ENCODE measurements around the gene MNAT1. TPM values are rescaled to one million over a fixed set of nuclear protein-coding genes. Genes with fewer than 3 reads are reported as not detected.

Gene MNAT1
- total and polyA plus RNA-seq, 9 of the 15 experiments (the other 6 are each of a cell fraction or from before 2014, with no cell fraction given): 37.8 to 83.3 (median 60.4) TPM

- FAIRE-seq (no peak), ATAC-seq (no peak), DNase-seq (ENCODE audit: extremely low read depth in 1 of 4, low spot score in 3 of 4) (no peak)
- in situ Hi-C loops (cut with MboI): no loop called here
- CTCF ChIA-PET (ENCODE audit: low intra/inter-chr PET ratio): no interaction called here
- H3K27ac ChIP-seq (ENCODE audit: extremely low read depth, low read depth, low read length): no peak overlapping the region
- H3K27me3 ChIP-seq (ENCODE audit: control insufficient read depth in 2 of 2, insufficient read depth in 2 of 2, low read length in 2 of 2): no peaks in the 10 kb centered on the region
- H2AFZ ChIP-seq (ENCODE audit: low read depth, low read length): no peak overlapping the region
- no peaks in the 10 kb centered on the region for H3K36me3 ChIP-seq (ENCODE audit: control insufficient read depth, insufficient read depth, low read length)
- no peaks in the 10 kb centered on the region for H3K9me3 ChIP-seq (replicated peaks; ENCODE audit: control insufficient read depth, insufficient read depth, low read depth, low read length)
- H3K4me1 ChIP-seq (replicated peaks in 1 of 2; ENCODE audit: control insufficient read depth in 2 of 2, insufficient read depth in 2 of 2, low read length in 2 of 2): no peaks in the 10 kb centered on the region; a peak in 2 of 5 replicates
- POLR2A ChIA-PET: no interaction called here
- no peaks in the 10 kb centered on the region for H3K9me1 ChIP-seq (ENCODE audit: control insufficient read depth, insufficient read depth, low read length)
- TF ChIP-seq TSC22D4 (tag; IDR thresholded peaks at IDR 0.05): no peak
- no peak for TF ChIP-seq ATF2 (CRISPR knock-in tag; IDR thresholded peaks at IDR 0.05)
- no peak for TF ChIP-seq ZBTB17 (CRISPR knock-in tag; IDR thresholded peaks at IDR 0.05)
- TF ChIP-seq SMARCA4 (IDR thresholded peaks at IDR 0.05): no peak
- TF ChIP-seq ZNF121 (CRISPR knock-in tag; conservative IDR thresholded peaks at IDR 0.05): no peak
- TF ChIP-seq TFAM (CRISPR knock-in tag; conservative IDR thresholded peaks at IDR 0.05): no peak
- TF ChIP-seq ADNP (tag; IDR thresholded peaks at IDR 0.05): no peak
- no peak for TF ChIP-seq HMBOX1 (IDR thresholded peaks at IDR 0.05)
- TF ChIP-seq ZNF354B (CRISPR knock-in tag; IDR thresholded peaks at IDR 0.05): no peak
- no peak overlapping the region for H3K4me3 ChIP-seq
- intact Hi-C loops (cut with micrococcal nuclease): no loop called here
- no peak overlapping the region for H3K4me2 ChIP-seq (ENCODE audit: insufficient read depth, low read length)
- no peak overlapping the region for H3K9ac ChIP-seq (ENCODE audit: insufficient read depth in 1 of 2, low read depth in 2 of 2, low read length in 2 of 2)
- WGBS (ENCODE audit: insufficient coverage, low coverage, missing lambda C conversion rate): 100% methylated on average over 1 of the region's 1 CpG
- peaks cover 3% of the 10 kb centered on the region; the same call in 1 of the 2 replicates for H4K20me1 ChIP-seq (replicated peaks; ENCODE audit: control insufficient read depth, insufficient read depth, low read length)
- H3K79me2 ChIP-seq (ENCODE audit: control insufficient read depth, insufficient read depth, low read length): peaks cover 22% of the 10 kb centered on the region; the same call in 2 of the 3 replicates
- BruUV-seq (replicated peaks): no TSS peak
These were observed 25.6 kb downstream of the MNAT1 start for GRCh38 chr14:60760209-60760608.

Data from K562 (cell line).